Endothelial cell of umbilical vein (primary cell): Measurements from ENCODE around the gene DNAJC2. TPM values are rescaled to one million over a fixed set of nuclear protein-coding genes. Genes with fewer than 3 reads are reported as not detected.

Experiments used
- BruUV-seq: library from RNA; stranded (reverse); fragments of 400-500 nt; replicated peaks from 2 replicates; lab custom pipeline; 2021; lab: Mats Ljungman, UMichigan
- CTCF ChIA-PET: fragments of 300-600, 350-600 bp; sonication (Branson Sonifier 250); formaldehyde crosslinking; loops from one replicate; lab custom pipeline; 2021; ENCODE audit warnings: antibody characterized with exemption, inconsistent platforms; lab: Charles Lee
- POLR2A ChIA-PET: fragments of 300-600, 350-600 bp; sonication (Branson Sonifier 250); formaldehyde crosslinking; loops from one replicate; lab custom pipeline; 2021; ENCODE audit warnings: antibody characterized with exemption, inconsistent platforms; lab: Charles Lee
- DNase-seq: peaks from one replicate; pipeline ENCODE4 v3.0.0-alpha.2; 2011; ENCODE audit warnings: low read depth, low spot score
- FAIRE-seq: peaks from 2 replicates; lab custom pipeline; 2011; peaks lifted over from hg19 to GRCh38; lab: Jason Lieb, UNC
- H2AFZ ChIP-seq: 2 replicates; pipeline ENCODE4 v1.6.0; 2012; ENCODE audit warnings: low read depth, low read length, control low read depth, inconsistent platforms
- H3K27ac ChIP-seq: 2 replicates; pipeline ENCODE4 v1.5.1; 2011; ENCODE audit warnings: low read depth, mild to moderate bottlenecking, control low read depth, low read length, moderate library complexity; ENCODE audit not compliant: insufficient read depth
- H3K27me3 ChIP-seq, 2 experiments: 2 replicates each; pipeline versions ENCODE4 v1.6.0 to v1.6.1; 2011; ENCODE audit warnings: low read length in 2 of 2, mixed read lengths in 1 of 2; ENCODE audit not compliant: control insufficient read depth in 2 of 2, insufficient read depth in 2 of 2
- H3K36me3 ChIP-seq, 2 experiments: 2 replicates in 1 of 2; 3 replicates in 1 of 2; pipeline ENCODE4 v1.5.1; 2011; ENCODE audit warnings: low read length in 2 of 2, mild to moderate bottlenecking in 1 of 2, moderate library complexity in 1 of 2; ENCODE audit not compliant: control insufficient read depth in 2 of 2, insufficient read depth in 2 of 2; ENCODE audit errors: extremely low read depth in 1 of 2
- H3K4me1 ChIP-seq: 3 replicates; pipeline ENCODE4 v1.5.1; 2011; ENCODE audit warnings: mild to moderate bottlenecking, low read length; ENCODE audit not compliant: control insufficient read depth, insufficient read depth; ENCODE audit errors: extremely low read depth
- H3K4me2 ChIP-seq: 2 replicates; pipeline ENCODE4 v1.6.1; 2011; ENCODE audit warnings: low read length, control low read depth, mixed read lengths; ENCODE audit not compliant: insufficient read depth
- H3K4me3 ChIP-seq, 3 experiments: fragments of 200-600 bp in 1 of 3; sonication (generic), shearing (Covaris generic) in 1 of 3; replicated peaks in 1 of 3; 2 replicates each; pipeline ENCODE4 v1.5.1; 2011 to 2016; ENCODE audit warnings: control low read depth in 3 of 3, low read length in 3 of 3, mild to moderate bottlenecking in 2 of 3, inconsistent platforms in 1 of 3, low read depth in 1 of 3, moderate library complexity in 1 of 3; ENCODE audit not compliant: insufficient read depth in 1 of 3
- H3K79me2 ChIP-seq: 2 replicates; pipeline ENCODE4 v1.6.0; 2012; ENCODE audit warnings: low read length, inconsistent platforms; ENCODE audit not compliant: control insufficient read depth, insufficient read depth
- H3K9ac ChIP-seq: replicated peaks from 2 replicates; pipeline ENCODE3; 2011; ENCODE audit warnings: low read length, control low read depth; ENCODE audit not compliant: insufficient read depth; ENCODE audit errors: extremely low read depth
- H3K9me1 ChIP-seq: replicated peaks from 3 replicates; pipeline ENCODE4 v1.6.0; 2011; ENCODE audit warnings: mild to moderate bottlenecking, low read length; ENCODE audit not compliant: control insufficient read depth, insufficient read depth; ENCODE audit errors: extremely low read depth
- H3K9me3 ChIP-seq: replicated peaks from 2 replicates; pipeline ENCODE4 v1.5.1; 2012; ENCODE audit warnings: low read length, inconsistent platforms; ENCODE audit not compliant: control insufficient read depth, insufficient read depth
- H4K20me1 ChIP-seq: replicated peaks from 2 replicates; pipeline ENCODE3; 2011; ENCODE audit warnings: mild to moderate bottlenecking, low read length; ENCODE audit not compliant: control insufficient read depth, insufficient read depth; ENCODE audit errors: extremely low read depth
- EZH2 ChIP-seq: IDR thresholded peaks from 2 replicates; pipeline ENCODE4 v1.6.1; 2012; ENCODE audit warnings: borderline replicate concordance, low read depth, mild to moderate bottlenecking, moderate library complexity, low read length, inconsistent platforms; ENCODE audit not compliant: severe bottlenecking
- FOS ChIP-seq: IDR thresholded peaks from 2 replicates; pipeline ENCODE4 v1.6.1; 2011; ENCODE audit warnings: mild to moderate bottlenecking, low read length, moderate library complexity, borderline replicate concordance; ENCODE audit not compliant: insufficient read depth
- GATA2 ChIP-seq: IDR thresholded peaks from 2 replicates; pipeline ENCODE4 v1.7.0; 2011; ENCODE audit warnings: low read depth, mild to moderate bottlenecking, moderate library complexity, mixed read lengths, low read length; ENCODE audit not compliant: insufficient read length, insufficient read depth
- JUN ChIP-seq: IDR thresholded peaks from 2 replicates; pipeline ENCODE4 v1.6.1; 2011; ENCODE audit warnings: borderline replicate concordance, low read depth; ENCODE audit not compliant: insufficient read length, insufficient read depth
- MYC ChIP-seq: IDR thresholded peaks from one replicate; pipeline ENCODE4 v1.6.1; 2011; ENCODE audit warnings: mild to moderate bottlenecking, low read depth, low read length
- POLR2A ChIP-seq: IDR thresholded peaks from 2 replicates; pipeline ENCODE4 v1.6.1; 2012; ENCODE audit warnings: low read depth, mild to moderate bottlenecking, control low read depth, low read length
- POLR2AphosphoS5 ChIP-seq: IDR thresholded peaks from 2 replicates; pipeline ENCODE4 v1.6.1; 2012; ENCODE audit warnings: low read depth, mild to moderate bottlenecking, control low read depth, low read length, moderate library complexity; ENCODE audit not compliant: insufficient read depth
- dilution Hi-C: fragments of 300-500 bp; cut with MboI; formaldehyde crosslinking; loops from one replicate; pipeline ENCODE4 v1.15.0; 2019; ENCODE audit warnings: low sequenced_read_pairs; ENCODE audit not compliant: extremely low pct_ligation_motif_present
- intact Hi-C: fragments of 100-400 bp; cut with micrococcal nuclease; formaldehyde crosslinking; loops from one replicate; pipeline ENCODE4 v1.10.0; 2022
- polyA plus RNA-seq, 4 experiments: library from polyadenylated mRNA; depleted of rRNA in 3 of 4; stranded (reverse) in 3 of 4; unstranded in 1 of 4; fragments of >200 nt; gene quantifications; 2 replicates each; pipeline versions ENCODE4 v1.2.1 to v1.2.3, GENCODE V29; 2011 to 2012; ENCODE audit warnings: missing spikeins in 1 of 4
- total RNA-seq: library from RNA; stranded (reverse); gene quantifications from 2 replicates; pipeline ENCODE4 v1.2.3, GENCODE V29; 2021
- TF ChIP-seq, protein P1 (sequence below), 2 donors: IDR thresholded peaks; 1 replicate in 1 of 2; 2 replicates in 1 of 2; pipeline ENCODE4 v1.5.1; 2011; ENCODE audit warnings: low read length in 2 of 2, mild to moderate bottlenecking in 2 of 2, moderate library complexity in 2 of 2, control low read depth in 1 of 2, inconsistent platforms in 1 of 2, low read depth in 1 of 2; ENCODE audit not compliant: insufficient read depth in 1 of 2; ENCODE audit errors: extremely low read depth in 1 of 2
- TF ChIP-seq, protein P2 (sequence below): IDR thresholded peaks from 2 replicates; pipeline ENCODE4 v1.6.1; 2011; ENCODE audit not compliant: insufficient read depth, insufficient read length

The DNAJC2 gene
- total and polyA plus RNA-seq, 2 donors (not counting 3 experiments of a cell fraction or from before 2014, with no cell fraction given), result 8.4 to 36.3 TPM

DNA sequence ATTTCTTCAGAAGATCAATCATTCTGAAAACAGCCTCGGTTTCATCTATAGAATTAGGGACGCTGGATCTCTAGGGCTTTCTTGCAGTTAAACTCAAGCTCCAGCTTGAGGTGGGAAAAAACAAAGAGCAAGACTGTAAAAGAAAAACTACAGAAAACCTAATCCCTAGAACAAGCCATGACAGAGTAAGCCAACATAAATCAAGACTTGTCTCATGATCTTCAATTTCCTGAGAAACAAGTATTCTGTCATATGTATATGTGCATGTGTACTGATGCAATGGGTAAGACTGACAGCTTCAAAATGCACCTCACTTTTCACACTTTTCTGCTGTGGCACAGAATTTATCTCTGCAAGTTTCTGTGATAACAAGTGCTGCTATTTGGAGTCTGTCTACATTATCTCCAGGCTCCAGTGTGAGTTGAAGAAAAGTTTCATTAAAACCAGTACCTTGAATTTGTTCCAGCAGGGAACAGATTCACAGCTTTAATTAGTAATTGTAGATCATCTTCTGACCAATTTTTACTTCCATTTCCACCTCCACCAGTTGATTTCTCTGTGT, 28.1 kb downstream of the DNAJC2 start:
- Histone ChIP-seq H3K4me2 (no peak overlapping the region), H3K9me1 (no peaks in the 10 kb centered on the region), H4K20me1 (peaks cover 3% of the 10 kb centered on the region), H3K79me2 (no peaks in the 10 kb centered on the region), H2AFZ (no peak overlapping the region), H3K27me3 (no peaks in the 10 kb centered on the region), H3K9me3 (no peaks in the 10 kb centered on the region), H3K4me3 (no peak overlapping the region), H3K27ac (no peak overlapping the region), H3K9ac (no peak overlapping the region), H3K36me3 (peaks cover 23 to 44% of the 10 kb centered on the region in 2 experiments), H3K4me1 (no peaks in the 10 kb centered on the region)
- ChIA-PET POLR2A (no interaction called here), CTCF (no interaction called here)
- no peak for FAIRE-seq
- no peak for TF ChIP-seq EZH2
- no peak for TF ChIP-seq MYC
- TF ChIP-seq, protein P1, sequence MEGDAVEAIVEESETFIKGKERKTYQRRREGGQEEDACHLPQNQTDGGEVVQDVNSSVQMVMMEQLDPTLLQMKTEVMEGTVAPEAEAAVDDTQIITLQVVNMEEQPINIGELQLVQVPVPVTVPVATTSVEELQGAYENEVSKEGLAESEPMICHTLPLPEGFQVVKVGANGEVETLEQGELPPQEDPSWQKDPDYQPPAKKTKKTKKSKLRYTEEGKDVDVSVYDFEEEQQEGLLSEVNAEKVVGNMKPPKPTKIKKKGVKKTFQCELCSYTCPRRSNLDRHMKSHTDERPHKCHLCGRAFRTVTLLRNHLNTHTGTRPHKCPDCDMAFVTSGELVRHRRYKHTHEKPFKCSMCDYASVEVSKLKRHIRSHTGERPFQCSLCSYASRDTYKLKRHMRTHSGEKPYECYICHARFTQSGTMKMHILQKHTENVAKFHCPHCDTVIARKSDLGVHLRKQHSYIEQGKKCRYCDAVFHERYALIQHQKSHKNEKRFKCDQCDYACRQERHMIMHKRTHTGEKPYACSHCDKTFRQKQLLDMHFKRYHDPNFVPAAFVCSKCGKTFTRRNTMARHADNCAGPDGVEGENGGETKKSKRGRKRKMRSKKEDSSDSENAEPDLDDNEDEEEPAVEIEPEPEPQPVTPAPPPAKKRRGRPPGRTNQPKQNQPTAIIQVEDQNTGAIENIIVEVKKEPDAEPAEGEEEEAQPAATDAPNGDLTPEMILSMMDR (IDR thresholded peaks at IDR 0.05; ENCODE audit: extremely low read depth in 1 of 2, insufficient read depth in 1 of 2, low read depth in 1 of 2, low read length in 2 of 2), result no peak
- DNase-seq, result no peak
- intact Hi-C loops, result no loop called here
- dilution Hi-C loops, result no loop called here
- BruUV-seq, result no TSS peak

DNA sequence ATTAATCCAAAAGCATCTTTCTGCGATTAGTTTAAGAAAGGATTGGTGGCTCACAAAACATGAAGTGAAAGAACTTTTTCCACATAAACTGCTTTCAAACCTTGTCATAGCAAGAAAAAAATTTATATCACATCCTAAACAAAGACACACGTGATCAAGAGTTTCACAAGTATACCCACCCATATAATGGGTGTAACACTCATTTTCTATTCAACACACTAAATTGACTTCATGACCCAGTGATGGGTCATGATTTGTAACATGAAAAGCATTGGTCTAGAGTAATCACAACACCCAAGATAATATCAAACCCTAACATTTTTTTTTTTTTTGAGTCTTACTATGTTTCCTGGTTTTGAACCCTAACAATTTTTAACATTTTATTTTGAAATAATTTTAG, 29.7 kb downstream of the DNAJC2 start:
- TF ChIP-seq MYC, result no peak
- TF ChIP-seq POLR2A, result no peak
- TF ChIP-seq, protein P2, sequence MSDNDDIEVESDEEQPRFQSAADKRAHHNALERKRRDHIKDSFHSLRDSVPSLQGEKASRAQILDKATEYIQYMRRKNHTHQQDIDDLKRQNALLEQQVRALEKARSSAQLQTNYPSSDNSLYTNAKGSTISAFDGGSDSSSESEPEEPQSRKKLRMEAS, result no peak
- no peak for TF ChIP-seq POLR2AphosphoS5
- no peak for TF ChIP-seq FOS
- no peak for TF ChIP-seq GATA2
- TF ChIP-seq, protein P1 (IDR thresholded peaks at IDR 0.05; ENCODE audit: extremely low read depth in 1 of 2, insufficient read depth in 1 of 2, low read depth in 1 of 2, low read length in 2 of 2), result no peak
- no peak for TF ChIP-seq EZH2
- no peak for TF ChIP-seq JUN
- FAIRE-seq, result no peak
- peaks cover 3% of the 10 kb centered on the region for H4K20me1 ChIP-seq
- intact Hi-C loops (no loop called here), dilution Hi-C loops (no loop called here)
- peaks cover 20 to 52% of the 10 kb centered on the region in 2 experiments for H3K36me3 ChIP-seq
- H3K27ac ChIP-seq, result no peak overlapping the region
- BruUV-seq, result no TSS peak
- no peak overlapping the region for H3K4me2 ChIP-seq
- no peaks in the 10 kb centered on the region for H3K27me3 ChIP-seq
- H3K9ac ChIP-seq, result no peak overlapping the region
- H3K4me1 ChIP-seq, result no peaks in the 10 kb centered on the region
- ChIA-PET CTCF (no interaction called here), POLR2A (no interaction called here)
- H3K9me3 ChIP-seq, result no peaks in the 10 kb centered on the region
- DNase-seq, result no peak
- no peak overlapping the region for H3K4me3 ChIP-seq
- no peaks in the 10 kb centered on the region for H3K79me2 ChIP-seq
- no peak overlapping the region for H2AFZ ChIP-seq
- no peaks in the 10 kb centered on the region for H3K9me1 ChIP-seq
